H9 (cell line): Measurements from ENCODE around the gene MAPK8IP1. TPM values are rescaled to one million over a fixed set of nuclear protein-coding genes. Genes with fewer than 3 reads are reported as not detected.
A peak's percentile ranks its signal among the peaks of the same experiment; 100 is the strongest.

Experiments
- DNase-seq: peaks from one replicate; pipeline ENCODE4 v3.0.0-alpha.2; 2017
- H2AFZ ChIP-seq: one replicate; pipeline ENCODE4 v1.6.1; 2013; ENCODE audit warnings: mild to moderate bottlenecking, low read length, control low read depth, moderate library complexity
- H2AK5ac ChIP-seq: 2 replicates; pipeline ENCODE4 v1.6.1; 2013; ENCODE audit warnings: low read length, control low read depth, mixed read lengths; ENCODE audit not compliant: insufficient read length
- H2BK120ac ChIP-seq: one replicate; pipeline ENCODE4 v1.6.1; 2013; ENCODE audit warnings: low read depth, mild to moderate bottlenecking, low read length, control low read depth, inconsistent platforms; ENCODE audit not compliant: poor library complexity, severe bottlenecking
- H2BK12ac ChIP-seq: 2 replicates; pipeline ENCODE4 v1.6.1; 2013; ENCODE audit warnings: low read length, control low read depth, mixed read lengths, low read depth; ENCODE audit not compliant: insufficient read length
- H2BK15ac ChIP-seq: 2 replicates; pipeline ENCODE4 v1.6.1; 2013; ENCODE audit warnings: low read depth, low read length, control low read depth
- H2BK20ac ChIP-seq: one replicate; pipeline ENCODE4 v1.6.1; 2013; ENCODE audit warnings: low read depth, mild to moderate bottlenecking, low read length, control low read depth, inconsistent platforms; ENCODE audit not compliant: poor library complexity, severe bottlenecking
- H2BK5ac ChIP-seq: 2 replicates; pipeline ENCODE4 v1.6.1; 2013; ENCODE audit warnings: low read length, control low read depth, mixed read lengths; ENCODE audit not compliant: insufficient read length
- H3K14ac ChIP-seq: 2 replicates; pipeline ENCODE4 v1.6.1; 2013; ENCODE audit warnings: low read length, control low read depth; ENCODE audit not compliant: insufficient read depth
- H3K18ac ChIP-seq: 2 replicates; pipeline ENCODE4 v1.6.1; 2013; ENCODE audit warnings: low read depth, mild to moderate bottlenecking, mixed read lengths, low read length, control low read depth; ENCODE audit not compliant: insufficient read length
- H3K23ac ChIP-seq: 2 replicates; pipeline ENCODE4 v1.6.1; 2013; ENCODE audit warnings: low read length, control low read depth, mixed read lengths, low read depth; ENCODE audit not compliant: insufficient read length
- H3K23me2 ChIP-seq: 2 replicates; pipeline ENCODE4 v1.6.1; 2013; ENCODE audit warnings: low read depth, mild to moderate bottlenecking, mixed read lengths, low read length, control low read depth; ENCODE audit not compliant: insufficient read length, poor library complexity, severe bottlenecking
- H3K27ac ChIP-seq: 2 replicates; pipeline ENCODE4 v1.5.1; 2013; ENCODE audit warnings: low read length, control low read depth, mixed read lengths, low read depth; ENCODE audit not compliant: insufficient read length
- H3K27me3 ChIP-seq: 2 replicates; pipeline ENCODE4 v1.6.1; 2013; ENCODE audit warnings: low read length, control low read depth, inconsistent platforms; ENCODE audit not compliant: insufficient read depth
- H3K4ac ChIP-seq: 2 replicates; pipeline ENCODE4 v1.6.1; 2013; ENCODE audit warnings: low read depth, mild to moderate bottlenecking, control low read depth, inconsistent platforms, low read length, moderate library complexity
- H3K4me1 ChIP-seq: 2 replicates; pipeline ENCODE4 v1.6.1; 2013; ENCODE audit warnings: low read length, control low read depth, inconsistent platforms; ENCODE audit not compliant: insufficient read depth
- H3K4me2 ChIP-seq: 2 replicates; pipeline ENCODE4 v1.6.1; 2013; ENCODE audit warnings: low read length, control low read depth, mixed read lengths; ENCODE audit not compliant: insufficient read length, insufficient read depth
- H3K56ac ChIP-seq: 2 replicates; pipeline ENCODE4 v1.6.1; 2013; ENCODE audit warnings: low read depth, mild to moderate bottlenecking, mixed read lengths, low read length, control low read depth; ENCODE audit not compliant: insufficient read length
- H3K79me1 ChIP-seq: 2 replicates; pipeline ENCODE4 v1.6.1; 2013; ENCODE audit warnings: low read depth, mild to moderate bottlenecking, moderate library complexity, low read length, control low read depth, inconsistent platforms; ENCODE audit not compliant: insufficient read depth, poor library complexity, severe bottlenecking
- H3K79me2 ChIP-seq: 2 replicates; pipeline ENCODE4 v1.6.1; 2013; ENCODE audit warnings: low read length, control low read depth, inconsistent platforms; ENCODE audit not compliant: insufficient read depth
- H3K9ac ChIP-seq: 2 replicates; pipeline ENCODE4 v1.6.1; 2013; ENCODE audit warnings: low read length, control low read depth, mixed read lengths; ENCODE audit not compliant: insufficient read length; ENCODE audit errors: extremely low read depth
- H3K9me3 ChIP-seq: one replicate; pipeline ENCODE4 v1.6.1; 2013; ENCODE audit warnings: low read depth, low read length, inconsistent platforms; ENCODE audit not compliant: control insufficient read depth
- H3T11ph ChIP-seq: one replicate; pipeline ENCODE4 v1.6.1; 2013; ENCODE audit warnings: mild to moderate bottlenecking, low read length, control low read depth, inconsistent platforms
- H4K20me1 ChIP-seq: one replicate; pipeline ENCODE4 v1.6.1; 2013; ENCODE audit not compliant: control insufficient read depth, insufficient read length, insufficient read depth
- H4K5ac ChIP-seq: 2 replicates; pipeline ENCODE4 v1.6.1; 2013; ENCODE audit warnings: low read depth, mild to moderate bottlenecking, mixed read lengths, low read length, control low read depth; ENCODE audit not compliant: insufficient read length
- H4K8ac ChIP-seq: replicated peaks from 2 replicates; pipeline ENCODE4 v1.6.1; 2013; ENCODE audit warnings: low read length, control low read depth, mixed read lengths, low read depth; ENCODE audit not compliant: insufficient read length
- H4K91ac ChIP-seq: 2 replicates; pipeline ENCODE4 v1.6.1; 2013; ENCODE audit warnings: low read depth, mild to moderate bottlenecking, moderate library complexity, mixed read lengths, low read length, control low read depth; ENCODE audit not compliant: insufficient read length
- H3K27ac Mint-ChIP-seq, 3 experiments: 2 replicates in 2 of 3; 3 replicates in 1 of 3; pipeline ENCODE4 v1.8.0; 2020 to 2021; ENCODE audit warnings: mixed read lengths in 3 of 3, mild to moderate bottlenecking in 1 of 3, moderate library complexity in 1 of 3
- H3K27me3 Mint-ChIP-seq: 2 replicates; pipeline ENCODE4 v1.8.0; 2021; ENCODE audit warnings: low read depth, mild to moderate bottlenecking, moderate library complexity, mixed read lengths
- H3K36me3 Mint-ChIP-seq, 3 experiments: 2 replicates in 2 of 3; 3 replicates in 1 of 3; pipeline ENCODE4 v1.8.0; 2020 to 2021; ENCODE audit warnings: low read depth in 3 of 3, mixed read lengths in 3 of 3; ENCODE audit not compliant: insufficient read depth in 1 of 3
- H3K4me1 Mint-ChIP-seq, 2 experiments: 2 replicates each; pipeline ENCODE4 v1.8.0; 2020; ENCODE audit warnings: mixed read lengths in 2 of 2
- H3K4me3 Mint-ChIP-seq, 2 experiments: 2 replicates in 1 of 2; 3 replicates in 1 of 2; pipeline ENCODE4 v1.8.0; 2020 to 2021; ENCODE audit warnings: mild to moderate bottlenecking in 2 of 2, mixed read lengths in 2 of 2, moderate library complexity in 1 of 2
- H3K9me3 Mint-ChIP-seq, 2 experiments: 2 replicates in 1 of 2; 3 replicates in 1 of 2; pipeline ENCODE4 v1.8.0; 2020; ENCODE audit warnings: mild to moderate bottlenecking in 2 of 2, mixed read lengths in 2 of 2, moderate library complexity in 1 of 2
- CTCF ChIP-seq: fragments of 200-600 bp; sonication (generic); conservative IDR thresholded peaks from 3 replicates; pipeline ENCODE4 v1.8.0; 2021; ENCODE audit warnings: antibody characterized with exemption, mild to moderate bottlenecking
- WGBS: extraction: QIAGEN DNeasy Blood & Tissue Kit; methylation state at CpG from one replicate; pipeline ENCODE4 v1.1.7; 2013; ENCODE audit warnings: missing lambda C conversion rate, low lambda C conversion rate, mixed read lengths; ENCODE audit not compliant: insufficient read length; ENCODE audit errors: extremely low coverage; 5-methylcytosine and 5-hydroxymethylcytosine counted together
- total RNA-seq: library from RNA; stranded (reverse); gene quantifications from 2 replicates; pipeline ENCODE4 v1.2.1, GENCODE V29; 2021

MAPK8IP1 gene
- total RNA-seq, 1 experiment from 2014 or later = 30.2 TPM

GRCh38 chr11:45927332-45927683, 41.9 kb downstream of the MAPK8IP1 start:
- Histone ChIP-seq H3K27ac (no peak overlapping the region), H3K4me1 (no peaks in the 10 kb centered on the region), H4K5ac (no peak overlapping the region), H3K27me3 (no peaks in the 10 kb centered on the region), H4K20me1 (no peaks in the 10 kb centered on the region), H3K4ac (no peak overlapping the region), H3K79me1 (no peaks in the 10 kb centered on the region), H2BK20ac (no peak overlapping the region), H4K8ac (no peak overlapping the region), H3K79me2 (no peaks in the 10 kb centered on the region; the same call in 1 of the 2 replicates), H2BK15ac (no peak overlapping the region), H3K9me3 (no peaks in the 10 kb centered on the region), H2BK12ac (no peak overlapping the region), H2AK5ac (no peak overlapping the region), H3K14ac (no peak overlapping the region), H3K4me2 (no peak overlapping the region), H2AFZ (no peak overlapping the region), H3K23me2 (peaks cover 5% of the 10 kb centered on the region), H3T11ph (no peak overlapping the region), H3K23ac (no peak overlapping the region), H3K18ac (no peak overlapping the region), H3K9ac (no peak overlapping the region), H4K91ac (no peak overlapping the region), H2BK120ac (no peak overlapping the region), H2BK5ac (no peak overlapping the region), H3K56ac (no peak overlapping the region)
- H3K36me3 Mint-ChIP-seq = peaks cover 22 to 63% (median 61%) of the 10 kb centered on the region in 3 experiments
- no peak overlapping the region for H3K4me3 Mint-ChIP-seq
- peaks cover 11 to 17% of the 10 kb centered on the region in 2 experiments for H3K4me1 Mint-ChIP-seq
- H3K9me3 Mint-ChIP-seq = no peaks in the 10 kb centered on the region
- peak overlapping the region in 1 of 3 experiments; percentile 30; a peak in 1 of 7 replicates for H3K27ac Mint-ChIP-seq
- WGBS = no CpG with 5 or more reads among the region's 15 CpGs
- H3K27me3 Mint-ChIP-seq = peaks cover 2% of the 10 kb centered on the region; the same call in 1 of the 2 replicates
- DNase-seq = peak; percentile 24
- no peak for TF ChIP-seq CTCF
